GM21381 (cell line): ENCODE data around the gene TNRC6C.
"Not testable (repeated sequence)": the region's sequence is repeated elsewhere in the genome, so short reads cannot be mapped to it uniquely, and the experiment has no call there.

ENCODE experiments used
- ATAC-seq: cut with Tn5 transposase; IDR thresholded peaks from one replicate; pipeline ENCODE4 v1.9.1; 2021; ENCODE audit warnings: mild to moderate bottlenecking, moderate library complexity; ENCODE audit not compliant: unreplicated experiment

Gene TNRC6C

GRCh38 chr17:77929871-77930436 is 28.5 kb upstream of the TNRC6C start:
- ATAC-seq: no peak

DNA sequence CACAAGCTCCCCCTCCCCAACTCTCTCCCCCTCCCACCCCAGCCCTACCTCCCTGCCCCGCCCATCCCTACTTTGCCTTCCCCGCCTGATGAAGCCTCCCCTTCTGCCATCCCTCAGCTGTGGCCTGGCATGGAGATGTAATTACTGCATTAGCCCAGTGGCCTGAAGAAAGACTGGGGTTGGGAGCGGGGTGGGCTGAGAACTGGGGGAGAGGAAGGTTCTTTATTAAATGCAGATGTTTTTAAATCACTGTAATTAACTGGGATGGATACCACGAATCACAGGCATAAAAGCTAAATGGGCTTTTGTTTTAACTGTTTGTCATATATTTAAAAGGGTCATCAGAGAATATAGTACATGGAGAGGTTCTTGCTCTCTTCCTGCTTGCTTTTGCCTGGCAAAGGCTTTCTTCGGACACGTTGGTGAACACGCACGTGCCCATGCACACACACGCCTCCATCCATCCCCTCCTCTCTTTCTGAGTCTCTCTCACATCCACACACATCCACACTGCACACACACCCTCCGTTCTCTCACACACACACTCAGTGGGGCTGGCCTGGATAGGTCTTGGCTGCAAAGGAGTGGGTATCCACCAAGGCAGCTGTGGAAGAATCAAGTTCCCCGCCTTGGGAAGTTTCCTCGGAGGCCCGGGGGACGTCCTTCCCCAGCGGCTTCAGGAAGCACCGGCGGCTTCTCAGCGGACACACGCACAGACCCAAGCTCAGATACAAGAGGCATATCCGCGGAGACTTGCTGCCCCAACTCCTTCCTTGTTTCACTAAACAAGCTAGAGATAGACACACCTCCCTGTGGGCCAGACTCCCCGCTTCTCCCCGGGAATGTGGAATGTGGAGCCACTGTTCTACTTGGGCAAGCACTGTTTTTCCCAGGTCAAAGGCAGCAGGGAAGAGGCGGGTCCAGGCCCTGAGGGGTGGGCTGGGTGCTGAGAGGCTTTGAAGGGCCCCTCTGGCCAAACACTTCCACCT is 27.4 kb upstream of the TNRC6C start:
- ATAC-seq: no peak

DNA sequence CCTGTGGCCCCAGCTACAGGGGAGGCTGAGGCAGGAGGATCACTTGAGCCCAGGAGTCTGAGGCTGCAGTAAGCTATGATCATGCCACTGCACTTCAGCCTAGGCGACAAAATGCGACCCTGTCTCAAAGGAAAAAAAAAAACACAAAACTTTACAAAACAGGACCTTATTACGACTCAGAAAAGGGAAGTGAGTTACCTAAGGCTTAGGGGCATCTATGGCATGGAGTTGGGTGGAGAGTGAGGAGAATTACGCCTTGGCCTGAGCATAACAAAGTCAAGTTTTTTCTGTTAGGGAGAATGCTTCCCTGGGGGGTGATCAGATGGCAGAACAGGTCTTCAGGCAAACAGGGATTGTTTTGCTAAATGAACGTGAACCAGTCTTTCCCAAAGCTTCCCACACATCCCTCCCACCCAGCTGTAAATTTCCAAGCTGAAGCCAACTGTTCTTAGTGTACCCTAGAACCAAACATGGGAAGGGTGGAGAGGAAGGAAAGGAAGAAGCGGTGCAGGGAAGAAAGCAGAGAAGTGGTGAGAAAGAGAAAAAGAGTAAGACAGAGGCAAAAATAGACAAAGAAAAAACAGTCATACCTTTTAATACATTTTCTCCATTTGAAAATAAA is 24.6 kb upstream of the TNRC6C start:
- ATAC-seq: no peak

- no peak for ATAC-seq
Measured at GRCh38 chr17:77935121-77935571, 23.4 kb upstream of the TNRC6C start.

DNA sequence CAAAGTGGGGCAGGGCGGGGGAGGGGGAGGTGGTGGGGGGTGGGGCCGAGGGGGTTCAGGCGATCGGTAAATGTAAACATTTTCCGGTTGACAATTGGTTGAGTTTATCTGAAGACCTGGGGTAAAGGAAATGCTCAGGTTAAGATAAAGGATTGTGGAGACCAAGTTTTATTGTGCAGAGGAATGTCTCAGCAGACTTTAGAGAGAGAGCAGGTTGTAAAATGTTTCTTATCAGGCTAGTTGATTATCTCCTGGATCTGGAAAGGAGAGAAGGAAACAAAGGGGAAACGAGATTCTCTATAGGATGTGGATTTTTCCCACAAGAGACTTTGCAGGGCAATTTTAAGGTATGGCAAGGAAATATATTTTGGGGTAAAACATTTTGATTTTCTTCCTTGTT is 22.8 kb upstream of the TNRC6C start:
- ATAC-seq: not testable (repeated sequence)

- ATAC-seq: no peak
Measured at GRCh38 chr17:77936881-77937280, 21.6 kb upstream of the TNRC6C start.

GRCh38 chr17:77941004-77941403 is 17.5 kb upstream of the TNRC6C start:
- no peak for ATAC-seq

DNA sequence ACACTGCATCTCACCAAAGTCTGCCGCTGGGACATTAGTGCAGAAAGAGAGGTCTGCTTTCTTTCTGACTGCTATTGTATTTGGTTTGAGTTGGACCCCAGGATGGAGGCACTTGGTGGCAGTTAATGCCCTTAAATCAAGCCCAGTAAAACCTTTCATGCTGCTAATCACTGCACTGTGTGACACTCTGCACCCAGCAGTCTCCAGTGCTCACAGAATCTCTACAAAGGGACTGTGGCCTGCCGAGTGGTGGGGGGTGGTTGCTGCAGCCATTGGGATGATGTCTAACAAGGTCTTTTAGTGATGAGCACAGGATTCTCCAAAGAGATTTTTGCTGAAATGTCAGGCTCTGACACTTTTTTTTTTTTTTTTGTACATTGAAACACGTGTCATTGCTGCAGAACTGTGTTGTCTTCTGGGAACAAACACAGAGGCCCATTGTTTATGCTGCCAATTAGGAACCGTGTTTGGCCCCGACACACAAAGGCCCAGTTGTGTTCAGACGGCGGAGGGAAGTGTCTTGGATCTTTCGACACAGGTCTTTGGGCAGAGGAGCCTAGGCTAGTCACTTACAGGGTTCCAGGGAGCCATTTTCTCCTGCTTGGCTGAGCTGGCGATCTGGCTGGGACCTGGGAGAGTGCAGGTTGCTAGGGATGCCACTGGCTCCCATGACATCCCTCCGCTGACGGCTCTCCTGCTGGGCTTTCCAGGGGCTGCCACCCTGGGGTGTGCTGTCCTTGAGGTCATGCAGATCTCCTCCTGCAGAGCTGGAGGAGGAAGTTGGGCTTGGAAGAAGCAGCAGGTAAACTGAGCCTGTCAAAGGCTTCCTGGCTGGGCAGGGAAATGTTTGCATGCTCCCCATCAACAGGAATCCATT is 16.2 kb upstream of the TNRC6C start:
- no peak for ATAC-seq

GRCh38 chr17:77943971-77944370 is 14.5 kb upstream of the TNRC6C start:
- no peak for ATAC-seq

DNA sequence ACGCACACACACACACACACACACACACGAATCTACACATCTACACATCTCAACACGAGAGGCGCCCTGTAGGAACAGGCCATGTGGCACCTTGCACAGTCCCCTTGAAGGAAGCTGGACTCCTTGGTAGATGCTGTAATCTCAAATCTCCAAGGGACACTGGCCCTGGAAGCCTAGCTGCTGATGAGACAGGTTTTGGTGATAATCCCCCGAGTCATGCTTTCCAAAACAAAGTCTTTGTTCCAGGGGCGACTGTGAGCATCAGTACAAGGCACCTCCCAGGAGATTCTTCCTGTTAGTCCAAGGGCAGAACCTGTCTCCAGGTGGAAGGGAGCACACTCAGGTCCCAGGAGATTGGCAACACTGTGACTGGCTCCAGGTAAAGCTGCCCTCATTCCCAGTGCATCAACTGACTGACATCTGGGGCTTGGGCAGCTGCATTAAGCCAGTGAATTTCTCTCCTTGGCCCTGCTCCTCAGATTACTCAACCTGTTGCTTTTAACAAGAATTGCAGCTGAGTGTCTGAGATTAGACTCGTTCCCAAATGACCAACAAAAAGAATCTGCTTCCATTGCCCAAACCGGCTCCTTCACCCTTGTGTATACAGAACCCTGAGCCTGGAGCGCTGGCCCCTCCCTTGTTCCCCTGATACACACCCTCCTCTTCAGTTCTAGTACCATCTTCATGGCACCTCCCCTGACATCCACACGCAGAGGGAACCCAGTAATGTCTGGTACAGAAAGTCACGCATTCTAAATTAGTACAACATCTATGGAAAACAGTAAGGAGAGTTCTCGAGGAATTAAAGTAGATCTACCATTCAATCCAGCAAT is 13.9 kb upstream of the TNRC6C start:
- no peak for ATAC-seq

DNA sequence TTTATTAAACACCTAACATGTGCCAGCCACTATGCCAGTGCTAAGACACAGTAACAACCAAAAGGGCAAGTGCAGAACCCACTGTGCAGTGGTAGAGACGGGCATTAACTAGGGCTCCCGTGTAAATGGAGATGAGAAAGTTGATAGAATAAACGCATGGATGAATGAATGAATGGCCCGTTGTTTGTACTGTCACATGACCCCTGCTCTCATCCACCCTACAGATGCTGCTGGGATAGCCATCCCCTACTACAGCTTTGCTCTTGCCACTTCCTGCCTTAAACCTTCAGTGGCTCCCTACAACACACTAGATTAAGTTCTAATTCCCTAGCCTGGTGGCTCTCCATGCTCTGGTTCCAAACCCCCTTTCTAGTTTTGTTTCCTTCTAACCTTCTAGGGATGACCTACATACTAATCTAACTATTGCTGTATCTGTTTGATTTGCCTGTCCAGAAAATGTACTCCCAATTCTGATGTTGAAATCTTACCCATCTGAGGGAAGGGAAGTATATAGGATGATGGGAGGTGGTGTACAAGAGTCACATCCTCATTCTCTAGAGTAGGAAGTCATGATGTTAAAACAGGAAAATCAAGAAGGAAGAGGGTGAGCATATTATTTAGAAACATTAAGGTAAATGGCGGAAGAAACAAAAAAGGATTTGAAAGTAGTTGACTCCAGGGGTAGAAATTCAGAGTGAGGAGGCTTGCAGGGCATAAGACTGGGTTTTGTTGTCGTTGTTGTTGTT is 11.4 kb upstream of the TNRC6C start:
- ATAC-seq: no peak

DNA sequence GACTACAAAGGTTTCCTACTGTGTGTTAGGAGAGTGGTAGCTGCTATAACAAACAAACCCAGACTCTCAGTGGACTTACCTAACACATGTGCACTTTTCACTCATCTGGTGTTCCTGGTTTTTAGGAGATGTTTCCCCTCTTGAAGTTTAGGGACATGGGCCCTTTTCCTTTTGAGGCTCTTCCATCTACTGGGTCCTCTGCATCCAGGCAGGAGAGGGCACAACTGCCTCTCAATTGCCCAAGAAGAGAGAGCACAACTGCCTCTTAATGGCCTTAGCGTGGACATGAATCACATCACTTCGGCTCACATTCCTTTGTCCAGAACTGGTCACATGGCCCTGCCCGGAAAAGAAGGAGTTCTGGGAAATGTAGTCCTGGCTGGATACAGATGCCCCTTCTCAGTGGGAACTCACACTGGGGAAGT is 9.8 kb upstream of the TNRC6C start:
- ATAC-seq: no peak

DNA sequence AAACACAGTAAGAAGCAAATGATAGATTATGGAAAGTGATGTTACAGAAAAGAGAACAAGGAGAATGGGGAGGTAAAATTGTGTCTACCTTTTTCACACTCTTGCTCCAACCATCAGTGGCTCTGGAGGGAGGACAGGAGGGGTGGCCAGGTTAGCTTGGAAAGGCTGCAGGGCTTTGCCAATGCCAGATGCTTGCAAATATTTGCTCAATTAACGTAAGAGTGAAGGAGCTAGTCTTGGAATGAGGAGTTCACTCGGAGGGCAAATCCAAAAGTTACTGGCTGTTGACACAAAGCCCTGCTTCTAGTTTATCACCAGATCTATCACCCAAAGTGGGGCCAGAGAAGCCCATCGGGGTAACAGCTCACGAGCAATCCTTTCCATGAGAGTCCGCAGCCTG is 7.4 kb upstream of the TNRC6C start:
- ATAC-seq: no peak

- no peak for ATAC-seq
Measured at GRCh38 chr17:77952368-77952767, 6.1 kb upstream of the TNRC6C start.

DNA sequence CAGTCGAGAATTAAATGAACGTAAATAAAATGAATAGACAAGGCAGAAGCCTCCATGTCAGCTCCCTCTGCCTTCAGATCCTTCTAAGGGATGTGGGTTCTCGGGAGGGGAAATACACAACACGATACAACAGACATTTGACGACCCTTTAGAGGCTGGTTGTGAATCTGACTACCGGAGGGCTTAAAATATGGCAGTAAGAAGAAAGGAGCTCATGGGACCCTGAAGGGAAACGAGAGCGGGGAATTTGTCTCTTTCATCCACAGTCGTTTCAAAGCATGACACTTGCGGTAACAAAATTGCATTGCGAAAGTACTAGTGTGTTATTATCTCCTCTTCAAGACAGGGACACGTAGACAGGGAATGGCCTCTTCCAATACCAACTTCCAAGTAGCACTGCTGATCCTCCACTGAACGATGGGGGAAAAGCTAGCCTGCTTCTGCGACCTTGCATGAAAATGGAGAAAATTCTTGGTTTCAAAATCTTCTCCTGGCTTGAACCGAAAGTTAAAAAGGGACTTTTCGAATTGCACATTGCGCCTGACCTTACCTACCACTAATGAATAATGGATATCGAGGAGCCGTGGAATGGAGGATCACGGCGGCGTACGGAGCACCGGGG is 1.2 kb upstream of the TNRC6C start:
- no peak for ATAC-seq

DNA sequence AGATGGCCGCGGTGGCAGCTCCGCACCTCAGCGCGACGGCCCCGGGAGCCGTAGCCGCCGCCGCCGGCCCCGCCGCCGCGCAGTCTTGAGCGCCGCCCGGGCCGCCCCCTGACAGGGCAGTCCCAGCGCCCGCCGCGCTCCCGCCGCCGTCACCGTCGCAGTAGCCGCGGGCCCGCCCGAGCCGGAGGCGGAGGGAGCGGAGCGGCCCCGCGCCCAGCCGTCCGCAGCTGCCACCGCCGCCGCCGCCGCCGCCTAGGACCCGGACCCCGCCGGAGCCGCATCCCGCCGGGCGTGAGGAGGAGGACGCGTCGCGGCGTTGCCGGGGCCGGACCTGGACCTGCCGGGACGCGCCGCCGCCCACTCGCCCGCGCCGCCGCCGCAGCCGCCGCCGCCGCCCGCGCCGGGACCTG is 218 bp downstream of the TNRC6C start:
- peak; percentile 7 for ATAC-seq

DNA sequence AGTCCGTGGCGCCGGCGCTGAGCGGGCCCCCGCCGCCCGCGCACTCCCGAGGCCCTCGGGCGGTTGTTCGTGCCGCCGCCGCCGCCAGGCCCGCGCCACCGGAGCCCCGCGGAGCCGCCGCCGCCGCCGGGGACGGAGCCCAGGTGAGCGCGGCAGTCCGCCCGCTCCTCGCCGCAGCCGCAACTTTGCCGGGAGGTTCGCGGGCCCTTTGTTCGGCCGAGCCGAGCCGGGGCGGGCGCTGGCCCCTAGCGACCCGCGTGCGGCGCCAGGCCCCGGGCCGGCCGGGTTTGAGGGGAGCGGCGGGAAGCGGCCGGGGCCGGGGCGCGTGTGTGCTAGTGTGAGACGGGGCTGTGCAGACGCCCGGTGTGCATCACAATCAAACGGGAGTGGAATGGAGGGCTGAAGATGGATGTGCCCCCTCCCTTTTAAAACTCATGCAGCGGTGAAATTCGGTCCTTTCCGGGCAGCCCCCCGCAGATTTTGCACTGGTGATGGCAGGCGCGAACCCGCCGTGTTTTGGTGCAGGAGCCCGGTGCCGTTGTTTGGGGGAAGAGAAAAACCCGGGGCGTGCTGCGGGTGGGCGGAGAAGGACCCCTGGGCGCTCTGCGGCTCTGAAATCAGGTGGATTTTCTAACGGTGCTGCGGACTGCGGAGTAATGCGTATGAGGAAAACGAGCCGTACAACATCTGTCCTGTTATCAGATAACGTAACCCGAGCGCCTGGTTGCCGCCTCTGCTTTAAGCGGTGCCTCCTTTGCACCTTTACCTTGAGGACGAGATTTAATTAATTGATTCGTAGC is 823 bp downstream of the TNRC6C start:
- no peak for ATAC-seq

DNA sequence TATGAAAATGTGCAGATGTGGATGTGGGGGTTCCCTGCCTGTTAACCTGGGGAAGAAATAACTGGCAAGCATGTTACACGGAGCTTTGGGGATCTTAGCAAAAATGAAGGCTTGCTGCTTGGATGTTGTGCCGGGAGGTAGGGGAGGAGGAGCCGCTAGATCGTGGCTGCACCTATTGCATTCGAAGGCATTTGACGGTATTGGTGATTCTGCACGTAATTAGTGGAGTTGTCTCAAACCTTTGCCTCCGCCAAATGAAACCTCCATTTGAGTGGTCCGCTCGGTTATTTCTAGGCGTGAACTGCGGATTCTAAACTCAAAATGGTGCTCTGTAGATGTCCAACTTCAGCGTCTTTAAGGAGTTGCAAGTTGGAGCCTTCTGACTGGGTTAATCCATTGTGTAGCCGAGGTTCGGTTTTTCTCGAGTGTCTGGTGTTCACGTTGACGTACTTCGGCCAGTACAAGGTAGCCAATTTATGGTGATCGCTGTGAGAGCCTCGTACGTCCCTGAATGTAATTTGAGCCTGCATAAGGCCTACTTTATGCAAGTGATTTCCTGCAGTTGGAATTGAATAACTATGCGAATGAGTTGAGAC is 1.5 kb downstream of the TNRC6C start:
- ATAC-seq: no peak
